NCI-H187 treated with DMSO at 0.1 percent for 48 hours (cell line): Measurements from ENCODE around the gene CCDC183.
"Not testable (repeated sequence)": the region's sequence is repeated elsewhere in the genome, so short reads cannot be mapped to it uniquely, and the experiment has no call there.

Experiments used
- DNase-seq: peaks from one replicate; lab custom pipeline; 2025; lab: John Stamatoyannopoulos, UW

Gene CCDC183

GRCh38 chr9:136796238-136796774 lies at the start of gene CCDC183:
Gene CCDC183, plus strand, starts transcription at chr9:136796338. Its CDS starts 60 bp downstream, at chr9:136796398.
- no peak for DNase-seq

- DNase-seq, result no peak
Observed at GRCh38 chr9:136746621-136747020, 49.5 kb upstream of the CCDC183 start.

- no peak for DNase-seq
Observed at GRCh38 chr9:136747161-136748060, 48.7 kb upstream of the CCDC183 start.

GRCh38 chr9:136748201-136748600 lies 47.9 kb upstream of the CCDC183 start, which contains the start of gene LCN6:
Gene LCN6, minus strand, starts transcription at chr9:136748525. Its CDS starts 42 bp downstream, at chr9:136748483.
- DNase-seq, result no peak

GRCh38 chr9:136748666-136749611 lies 47.2 kb upstream of the CCDC183 start:
- DNase-seq, result no peak

- no peak for DNase-seq
Observed at GRCh38 chr9:136750526-136750925, 45.6 kb upstream of the CCDC183 start.

GRCh38 chr9:136751244-136751643 lies 44.9 kb upstream of the CCDC183 start:
- DNase-seq, result no peak

GRCh38 chr9:136751814-136752213 lies 44.3 kb upstream of the CCDC183 start:
- DNase-seq, result no peak

GRCh38 chr9:136753371-136754058 lies 42.6 kb upstream of the CCDC183 start:
- no peak for DNase-seq

- DNase-seq, result no peak
Observed at GRCh38 chr9:136754059-136754572, 42.0 kb upstream of the CCDC183 start.

- DNase-seq, result no peak
Observed at GRCh38 chr9:136754626-136755301, 41.4 kb upstream of the CCDC183 start.

- DNase-seq, result not testable (repeated sequence)
Observed at GRCh38 chr9:136755302-136756133, 40.6 kb upstream of the CCDC183 start.

- DNase-seq, result no peak
Observed at GRCh38 chr9:136756134-136756438, 40.1 kb upstream of the CCDC183 start.

GRCh38 chr9:136756836-136757235 lies 39.3 kb upstream of the CCDC183 start:
- no peak for DNase-seq

GRCh38 chr9:136757328-136757727 lies 38.8 kb upstream of the CCDC183 start:
- DNase-seq, result no peak

- no peak for DNase-seq
Observed at GRCh38 chr9:136757751-136758140, 38.4 kb upstream of the CCDC183 start.

- DNase-seq, result no peak
Observed at GRCh38 chr9:136759001-136759400, 37.1 kb upstream of the CCDC183 start.

- DNase-seq, result no peak
Observed at GRCh38 chr9:136759436-136760325, 36.5 kb upstream of the CCDC183 start.

- no peak for DNase-seq
Observed at GRCh38 chr9:136760424-136760823, 35.7 kb upstream of the CCDC183 start.
